NOMO-1 (cell line): ENCODE measurements around the gene TMEM158.

ENCODE experiments used
- DNase-seq, 2 experiments: peaks; one replicate each; lab custom pipeline; 2025; ENCODE audit not compliant: unreplicated experiment in 2 of 2; lab: John Stamatoyannopoulos, UW

Gene TMEM158

GRCh38 chr3:45226206-45226915, at the start of gene TMEM158:
Gene TMEM158, minus strand, starts transcription at chr3:45226287. Its CDS starts 260 bp downstream, at chr3:45226027.
- DNase-seq, result peak; percentile 24 to 56

- no peak for DNase-seq
Observed at GRCh38 chr3:45275006-45275704, 49.1 kb upstream of the TMEM158 start.

GRCh38 chr3:45273681-45274515, 47.8 kb upstream of the TMEM158 start:
- no peak for DNase-seq

GRCh38 chr3:45272828-45273470, 46.9 kb upstream of the TMEM158 start:
- DNase-seq, result no peak

GRCh38 chr3:45272032-45272810, 46.1 kb upstream of the TMEM158 start:
- no peak for DNase-seq

- no peak for DNase-seq
Observed at GRCh38 chr3:45269952-45270351, 43.9 kb upstream of the TMEM158 start.

- no peak for DNase-seq
Observed at GRCh38 chr3:45267097-45267496, 41.0 kb upstream of the TMEM158 start.

- no peak for DNase-seq
Observed at GRCh38 chr3:45261333-45262110, 35.4 kb upstream of the TMEM158 start.

- DNase-seq, result no peak
Observed at GRCh38 chr3:45259133-45259532, 33.0 kb upstream of the TMEM158 start.

- peak; percentile 57 to 71 for DNase-seq
Observed at GRCh38 chr3:45258317-45258716, 32.2 kb upstream of the TMEM158 start.

GRCh38 chr3:45253316-45253715, 27.2 kb upstream of the TMEM158 start:
- DNase-seq, result no peak

- DNase-seq, result peak; percentile 44 to 84
Observed at GRCh38 chr3:45252826-45253225, 26.7 kb upstream of the TMEM158 start.

- no peak for DNase-seq
Observed at GRCh38 chr3:45249391-45249790, 23.3 kb upstream of the TMEM158 start.

GRCh38 chr3:45246241-45246640, 20.2 kb upstream of the TMEM158 start:
- DNase-seq, result no peak

- DNase-seq, result no peak
Observed at GRCh38 chr3:45244356-45244755, 18.3 kb upstream of the TMEM158 start.

GRCh38 chr3:45241206-45241605, 15.1 kb upstream of the TMEM158 start:
- no peak for DNase-seq

GRCh38 chr3:45240292-45240691, 14.2 kb upstream of the TMEM158 start:
- no peak for DNase-seq

GRCh38 chr3:45239254-45239653, 13.2 kb upstream of the TMEM158 start:
- DNase-seq, result no peak

GRCh38 chr3:45236964-45237363, 10.9 kb upstream of the TMEM158 start:
- DNase-seq, result no peak
